ENCODE results near the gene RAD51B. TPM values are rescaled to one million over a fixed set of nuclear protein-coding genes. Genes with fewer than 3 reads are reported as not detected.

Gene RAD51B
- total RNA-seq, 6 donors from 2014 or later = 10.6 to 63.9 (median 18.4) TPM

DNA sequence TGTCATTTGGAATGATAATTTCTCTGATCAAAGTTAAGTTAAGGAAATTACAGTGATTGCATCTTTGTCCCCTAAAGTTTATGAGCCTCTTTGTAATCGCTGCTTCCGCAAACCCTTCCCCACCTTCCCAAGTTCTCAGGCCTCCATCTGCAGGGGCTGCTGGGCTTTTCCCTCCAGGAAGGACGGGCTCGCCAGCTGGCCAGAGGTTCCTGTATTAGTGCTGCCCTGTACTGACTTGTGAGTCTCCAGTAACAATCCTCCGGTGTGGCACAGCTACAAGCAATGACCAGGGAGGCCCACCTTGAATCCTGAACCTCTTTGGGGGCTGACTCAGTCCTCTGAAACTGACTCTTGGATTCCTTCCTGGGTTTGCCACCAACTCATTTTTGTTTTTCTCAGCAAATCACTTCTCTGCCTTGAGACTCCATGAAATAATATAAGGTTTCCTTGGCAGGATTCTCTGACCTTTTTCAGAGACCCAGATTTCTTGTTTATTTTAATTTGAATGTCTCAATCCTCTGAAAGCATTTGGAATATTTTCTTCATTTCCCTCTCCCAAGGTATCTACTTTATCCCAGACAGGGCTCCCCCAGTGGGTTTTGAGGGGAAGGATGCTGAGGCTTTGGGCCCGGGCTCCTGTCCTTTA lies 574.7 kb downstream of the RAD51B start:
- ATAC-seq (ENCODE audit: low FRiP score in 2 of 2) (no peak), DNase-seq (no peak)
- 67 to 83% methylated on average over 6 of the region's 6 CpGs for WGBS, 2 donors
- peaks cover 32 to 56% (median 43%) of the 10 kb centered on the region in 4 donors for H3K4me1 ChIP-seq
- no peaks in the 10 kb centered on the region for H3K9me3 ChIP-seq
- H3K4me3 ChIP-seq = no peak overlapping the region
- H3K27me3 ChIP-seq = no peaks in the 10 kb centered on the region
- peak overlapping the region in 3 of 4 donors; percentile 25 to 76 (median 64) for H3K27ac ChIP-seq
- no peak for TF ChIP-seq POLR2A (IDR thresholded peaks at IDR 0.05)
- H3K36me3 ChIP-seq = no peaks in the 10 kb centered on the region

DNA sequence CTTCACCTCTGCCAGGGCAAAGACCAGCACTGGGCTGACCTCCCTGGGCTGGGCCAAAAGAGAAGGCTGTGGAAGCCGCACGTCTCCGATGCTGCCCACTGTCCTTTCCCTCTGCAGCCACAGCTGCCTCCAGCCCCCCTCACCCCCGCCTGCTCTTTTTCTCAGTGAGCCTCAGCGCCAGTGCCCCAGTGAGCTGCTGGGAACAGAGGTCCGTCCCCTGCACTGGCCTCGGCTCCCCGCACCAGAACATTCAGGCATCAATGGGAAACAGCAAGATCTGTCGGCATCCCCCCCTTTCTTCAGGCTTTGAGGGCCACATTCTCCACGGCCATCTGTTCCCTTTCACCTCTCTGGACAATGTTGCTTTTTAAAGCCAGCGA lies 575.2 kb downstream of the RAD51B start:
- H3K27ac ChIP-seq = peak overlapping the region in 3 of 4 donors; percentile 25 to 76 (median 64)
- 84 to 85% methylated on average over 11 of the region's 11 CpGs for WGBS, 2 donors
- no peaks in the 10 kb centered on the region for H3K36me3 ChIP-seq
- DNase-seq (peak in 1 of 2 donors; percentile 38), ATAC-seq (ENCODE audit: low FRiP score in 2 of 2) (no peak)
- H3K4me3 ChIP-seq = no peak overlapping the region
- peaks cover 33 to 59% (median 45%) of the 10 kb centered on the region in 4 donors for H3K4me1 ChIP-seq
- no peak for TF ChIP-seq POLR2A (IDR thresholded peaks at IDR 0.05)
- no peaks in the 10 kb centered on the region for H3K9me3 ChIP-seq
- H3K27me3 ChIP-seq = no peaks in the 10 kb centered on the region

DNA sequence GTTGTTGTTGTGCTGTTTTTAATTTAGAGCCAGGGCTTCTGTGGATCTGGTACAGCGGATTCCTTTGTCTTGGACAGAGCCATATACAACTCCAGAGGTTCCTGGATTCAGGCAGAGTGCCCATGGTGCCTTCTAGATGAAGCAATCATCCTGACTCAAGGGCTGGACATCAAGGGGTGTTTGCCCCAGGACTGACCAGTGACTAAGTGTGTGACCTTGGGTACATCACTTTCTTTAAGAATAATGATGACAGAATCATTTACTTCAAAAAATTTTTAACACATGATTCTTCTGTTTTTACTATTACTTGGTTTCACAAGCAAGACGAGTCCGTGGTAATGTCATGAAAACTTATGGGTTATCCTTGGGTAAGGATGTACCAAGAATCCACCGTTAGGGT lies 576.0 kb downstream of the RAD51B start:
- Histone ChIP-seq H3K9me3 (no peaks in the 10 kb centered on the region), H3K36me3 (no peaks in the 10 kb centered on the region), H3K27me3 (no peaks in the 10 kb centered on the region), H3K27ac (peak overlapping the region in 1 of 4 donors; percentile 44), H3K4me1 (peaks cover 42 to 67% (median 52%) of the 10 kb centered on the region in 4 donors), H3K4me3 (no peak overlapping the region)
- peak in 1 of 2 donors; percentile 49 for DNase-seq
- no peak for TF ChIP-seq POLR2A (IDR thresholded peaks at IDR 0.05)
- peak; percentile 11 to 64 for TF ChIP-seq POLR2AphosphoS5 (IDR thresholded peaks at IDR 0.05)
- ATAC-seq (ENCODE audit: low FRiP score in 2 of 2) = peak in 1 of 2 donors; percentile 38
- 75 to 86% methylated on average over 4 of the region's 4 CpGs for WGBS, 2 donors

DNA sequence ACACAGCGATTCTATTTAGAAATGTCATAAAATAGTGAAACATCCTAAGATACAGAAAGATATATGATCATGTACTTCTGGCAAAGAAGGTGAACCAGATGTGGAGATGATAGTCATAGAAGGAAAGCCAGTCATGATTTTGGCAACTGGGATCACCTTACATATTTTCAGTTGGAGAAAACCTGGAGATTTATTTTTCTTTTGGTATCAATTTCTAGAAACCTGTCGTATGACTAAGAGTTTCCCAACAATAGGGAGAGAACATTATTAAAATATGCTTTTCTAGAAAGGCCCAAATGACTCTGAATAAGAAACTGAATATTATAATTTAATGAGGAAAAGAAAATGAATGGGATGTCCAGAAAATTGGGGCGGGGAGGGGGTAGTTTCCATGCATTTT lies 576.9 kb downstream of the RAD51B start:
- ATAC-seq (ENCODE audit: low FRiP score in 2 of 2) (no peak), DNase-seq (no peak)
- H3K4me1 ChIP-seq = peaks cover 46 to 72% (median 58%) of the 10 kb centered on the region in 4 donors
- TF ChIP-seq, protein P1, sequence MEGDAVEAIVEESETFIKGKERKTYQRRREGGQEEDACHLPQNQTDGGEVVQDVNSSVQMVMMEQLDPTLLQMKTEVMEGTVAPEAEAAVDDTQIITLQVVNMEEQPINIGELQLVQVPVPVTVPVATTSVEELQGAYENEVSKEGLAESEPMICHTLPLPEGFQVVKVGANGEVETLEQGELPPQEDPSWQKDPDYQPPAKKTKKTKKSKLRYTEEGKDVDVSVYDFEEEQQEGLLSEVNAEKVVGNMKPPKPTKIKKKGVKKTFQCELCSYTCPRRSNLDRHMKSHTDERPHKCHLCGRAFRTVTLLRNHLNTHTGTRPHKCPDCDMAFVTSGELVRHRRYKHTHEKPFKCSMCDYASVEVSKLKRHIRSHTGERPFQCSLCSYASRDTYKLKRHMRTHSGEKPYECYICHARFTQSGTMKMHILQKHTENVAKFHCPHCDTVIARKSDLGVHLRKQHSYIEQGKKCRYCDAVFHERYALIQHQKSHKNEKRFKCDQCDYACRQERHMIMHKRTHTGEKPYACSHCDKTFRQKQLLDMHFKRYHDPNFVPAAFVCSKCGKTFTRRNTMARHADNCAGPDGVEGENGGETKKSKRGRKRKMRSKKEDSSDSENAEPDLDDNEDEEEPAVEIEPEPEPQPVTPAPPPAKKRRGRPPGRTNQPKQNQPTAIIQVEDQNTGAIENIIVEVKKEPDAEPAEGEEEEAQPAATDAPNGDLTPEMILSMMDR (IDR thresholded peaks at IDR 0.05) = no peak
- TF ChIP-seq EP300 (IDR thresholded peaks at IDR 0.05) (no peak), POLR2A (IDR thresholded peaks at IDR 0.05) (no peak)
- 92 to 94% methylated on average over 3 of the region's 3 CpGs for WGBS, 2 donors
- no peaks in the 10 kb centered on the region for H3K36me3 ChIP-seq
- no peaks in the 10 kb centered on the region for H3K27me3 ChIP-seq
- H3K4me3 ChIP-seq = no peak overlapping the region
- no peaks in the 10 kb centered on the region for H3K9me3 ChIP-seq
- peak overlapping the region in 1 of 4 donors; percentile 86 for H3K27ac ChIP-seq

DNA sequence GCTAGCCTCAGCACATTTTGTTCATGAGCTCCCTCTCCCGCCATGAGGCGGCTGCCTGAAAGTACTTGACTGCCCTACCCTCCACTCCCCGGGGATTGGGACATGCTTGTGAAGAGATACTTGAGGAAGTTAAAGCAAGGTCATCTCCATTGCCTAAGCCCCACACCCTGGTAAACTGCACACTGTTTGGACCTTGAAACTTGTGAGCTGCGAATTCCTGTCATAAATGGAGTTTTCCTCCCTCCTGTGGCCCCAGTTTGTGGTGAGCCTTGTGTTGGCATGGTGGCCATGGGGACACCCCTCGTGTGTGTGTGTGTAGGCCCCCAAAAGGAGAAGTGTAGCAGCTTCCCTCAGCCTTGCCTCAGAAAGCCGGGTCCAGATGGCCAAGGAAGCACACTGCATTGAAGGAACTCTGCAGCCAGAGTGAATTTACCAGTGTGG lies 577.8 kb downstream of the RAD51B start:
- ATAC-seq (ENCODE audit: low FRiP score in 2 of 2) (peak; percentile 88 to 92), DNase-seq (peak in 1 of 2 donors; percentile 94)
- Histone ChIP-seq H3K27me3 (no peaks in the 10 kb centered on the region), H3K27ac (peak overlapping the region; percentile 62 to 86 (median 67)), H3K36me3 (no peaks in the 10 kb centered on the region), H3K4me1 (peaks cover 47 to 70% (median 58%) of the 10 kb centered on the region in 4 donors), H3K9me3 (no peaks in the 10 kb centered on the region), H3K4me3 (no peak overlapping the region)
- WGBS, 2 donors = 42 to 64% methylated on average over 4 to 6 of the region's 6 CpGs
- TF ChIP-seq POLR2A (IDR thresholded peaks at IDR 0.05) = peak in 1 of 4 donors; percentile 67
- TF ChIP-seq POLR2AphosphoS5 (IDR thresholded peaks at IDR 0.05) = peak; percentile 49 to 88
- TF ChIP-seq, protein P1 (IDR thresholded peaks at IDR 0.05) = peak in 1 of 6 experiments; percentile 18
- TF ChIP-seq EP300 (IDR thresholded peaks at IDR 0.05) = peak in 2 of 4 donors; percentile 31 to 77

DNA sequence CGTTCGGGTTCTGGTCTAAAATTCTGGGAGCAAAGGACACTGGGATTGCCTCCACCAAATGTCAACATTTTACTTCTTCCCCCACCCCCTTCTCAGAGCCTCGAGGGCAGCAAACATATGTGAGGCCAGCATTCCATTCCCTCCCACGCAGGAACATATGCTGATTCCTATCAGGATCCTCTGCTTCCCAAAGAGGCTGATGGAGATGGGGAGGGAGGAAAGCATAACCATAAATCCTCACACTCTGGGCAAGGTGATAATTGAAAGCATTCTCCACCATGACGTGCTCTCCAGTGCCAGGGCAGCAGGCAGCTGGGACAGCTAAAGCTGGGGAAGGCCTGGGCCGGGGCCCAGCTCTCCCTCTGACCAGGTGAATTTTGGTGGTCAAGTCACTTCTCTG lies 578.2 kb downstream of the RAD51B start:
- peak in 1 of 4 donors; percentile 6 for TF ChIP-seq POLR2A (IDR thresholded peaks at IDR 0.05)
- TF ChIP-seq, protein P1 (IDR thresholded peaks at IDR 0.05) = no peak
- peaks cover 45 to 67% (median 54%) of the 10 kb centered on the region in 4 donors for H3K4me1 ChIP-seq
- H3K4me3 ChIP-seq = no peak overlapping the region
- H3K27me3 ChIP-seq = no peaks in the 10 kb centered on the region
- ATAC-seq (ENCODE audit: low FRiP score in 2 of 2) (no peak), DNase-seq (peak in 1 of 2 donors; percentile 18)
- no peaks in the 10 kb centered on the region for H3K36me3 ChIP-seq
- H3K27ac ChIP-seq = peak overlapping the region; percentile 62 to 86 (median 67)
- no peaks in the 10 kb centered on the region for H3K9me3 ChIP-seq
- 48 to 54% methylated on average over 5 to 6 of the region's 6 CpGs for WGBS, 2 donors

All from upper lobe of left lung (tissue), 6 donors.